GM12801 (cell line): ENCODE results near the gene GPC6.

ENCODE experiments used
- TF ChIP-seq, protein P1 (sequence below): IDR thresholded peaks from one replicate; pipeline ENCODE4 v1.5.1; 2011; ENCODE audit warnings: control low read depth; ENCODE audit not compliant: insufficient read length; ENCODE audit errors: extremely low read depth

The GPC6 gene

DNA sequence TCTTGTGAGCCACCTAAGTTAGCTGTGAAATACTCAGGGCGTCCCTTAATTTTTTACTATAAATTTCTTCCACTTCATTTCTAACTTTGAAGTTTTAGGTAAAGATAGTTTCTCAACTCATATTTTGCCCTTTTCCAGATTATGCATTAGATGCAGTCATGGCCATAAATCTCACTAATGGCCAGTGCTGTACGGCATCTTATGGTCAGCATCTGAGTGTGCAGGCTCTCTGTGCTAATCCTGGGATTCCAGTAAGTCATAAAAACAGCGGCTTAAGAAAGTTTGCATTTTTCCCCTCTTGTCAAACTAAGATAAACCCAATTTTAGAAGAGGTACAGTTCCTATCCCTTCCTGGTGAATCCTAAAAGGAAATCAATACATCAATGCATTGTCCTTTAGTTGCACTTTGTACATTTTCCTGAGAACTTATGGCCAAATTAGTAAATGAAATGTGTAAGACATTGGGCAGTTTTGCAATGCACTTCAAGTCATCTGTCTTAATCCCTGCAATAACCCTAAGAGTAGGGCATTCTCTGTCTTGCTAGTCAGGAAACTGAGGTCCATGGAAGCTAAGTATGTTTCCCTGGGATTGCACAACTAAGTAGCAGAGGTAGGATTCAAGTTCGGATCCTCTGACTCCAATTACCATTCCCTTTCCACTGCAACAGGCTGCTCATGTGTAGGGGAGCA, 1106.7 kb downstream of the GPC6 start:
- TF ChIP-seq, protein P1, sequence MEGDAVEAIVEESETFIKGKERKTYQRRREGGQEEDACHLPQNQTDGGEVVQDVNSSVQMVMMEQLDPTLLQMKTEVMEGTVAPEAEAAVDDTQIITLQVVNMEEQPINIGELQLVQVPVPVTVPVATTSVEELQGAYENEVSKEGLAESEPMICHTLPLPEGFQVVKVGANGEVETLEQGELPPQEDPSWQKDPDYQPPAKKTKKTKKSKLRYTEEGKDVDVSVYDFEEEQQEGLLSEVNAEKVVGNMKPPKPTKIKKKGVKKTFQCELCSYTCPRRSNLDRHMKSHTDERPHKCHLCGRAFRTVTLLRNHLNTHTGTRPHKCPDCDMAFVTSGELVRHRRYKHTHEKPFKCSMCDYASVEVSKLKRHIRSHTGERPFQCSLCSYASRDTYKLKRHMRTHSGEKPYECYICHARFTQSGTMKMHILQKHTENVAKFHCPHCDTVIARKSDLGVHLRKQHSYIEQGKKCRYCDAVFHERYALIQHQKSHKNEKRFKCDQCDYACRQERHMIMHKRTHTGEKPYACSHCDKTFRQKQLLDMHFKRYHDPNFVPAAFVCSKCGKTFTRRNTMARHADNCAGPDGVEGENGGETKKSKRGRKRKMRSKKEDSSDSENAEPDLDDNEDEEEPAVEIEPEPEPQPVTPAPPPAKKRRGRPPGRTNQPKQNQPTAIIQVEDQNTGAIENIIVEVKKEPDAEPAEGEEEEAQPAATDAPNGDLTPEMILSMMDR: no peak

DNA sequence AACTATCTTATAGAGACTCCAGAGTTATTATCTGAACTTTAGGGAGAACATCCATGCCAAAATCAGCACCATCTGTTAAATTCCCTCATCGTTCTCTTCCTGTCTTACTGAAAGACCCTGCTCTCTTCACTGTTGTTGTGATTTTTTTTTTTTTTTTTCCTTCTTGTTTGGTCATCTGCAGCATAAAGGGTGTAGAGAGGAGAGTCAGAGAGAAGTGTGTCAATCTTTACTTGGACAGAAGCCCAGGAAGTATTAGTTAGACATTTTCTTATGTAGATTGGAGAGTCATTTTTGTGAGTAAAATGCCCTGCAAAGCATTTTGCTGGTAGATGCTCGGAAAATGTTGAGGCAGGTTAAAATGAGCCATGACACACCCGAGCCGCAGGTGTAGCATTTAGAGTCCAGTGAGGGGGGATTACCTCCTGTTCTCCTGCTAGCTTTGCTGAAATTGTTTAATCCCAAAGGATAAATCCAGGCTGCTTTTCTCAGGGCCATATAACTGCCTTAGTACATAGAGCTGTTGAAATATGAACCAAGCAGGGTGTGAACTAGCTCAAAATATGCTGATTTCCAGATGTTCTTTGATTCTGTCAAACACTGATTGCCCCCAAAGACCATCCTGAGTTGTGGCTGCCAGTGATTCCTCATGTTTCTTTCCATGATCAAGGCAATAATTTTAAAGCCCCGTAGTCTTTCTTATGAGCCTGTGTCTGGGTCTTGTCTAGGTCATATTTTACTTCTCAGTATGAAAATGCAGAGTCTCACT, 1109.3 kb downstream of the GPC6 start:
- TF ChIP-seq, protein P1: no peak

DNA sequence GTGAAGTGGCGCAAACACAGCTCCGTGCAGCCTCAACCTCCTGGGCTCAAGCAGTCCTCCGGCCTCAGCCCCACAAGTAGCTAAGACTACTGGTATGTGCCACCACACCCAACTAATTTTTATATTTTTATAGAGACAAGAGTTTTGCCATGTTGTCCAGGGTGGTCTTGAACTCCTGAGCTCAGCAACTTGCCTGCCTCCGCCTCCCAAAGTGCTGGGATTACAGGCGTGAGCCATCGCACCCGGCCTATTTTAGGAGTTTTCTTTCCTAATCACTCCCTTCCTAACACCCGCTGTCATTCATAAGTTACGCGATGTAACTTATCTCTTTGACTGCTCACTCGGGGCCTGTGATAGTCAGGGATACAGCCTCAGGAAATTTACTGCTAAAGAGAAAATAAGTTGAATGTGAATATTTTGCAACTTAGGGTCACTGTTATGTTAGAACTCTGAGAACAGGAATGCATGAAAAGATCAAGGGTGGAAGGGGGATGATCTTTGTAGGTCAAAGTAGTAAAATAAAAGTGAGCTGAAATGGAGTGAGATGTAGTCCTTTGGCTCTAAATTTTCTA, 1112.6 kb downstream of the GPC6 start:
- TF ChIP-seq, protein P1: no peak

DNA sequence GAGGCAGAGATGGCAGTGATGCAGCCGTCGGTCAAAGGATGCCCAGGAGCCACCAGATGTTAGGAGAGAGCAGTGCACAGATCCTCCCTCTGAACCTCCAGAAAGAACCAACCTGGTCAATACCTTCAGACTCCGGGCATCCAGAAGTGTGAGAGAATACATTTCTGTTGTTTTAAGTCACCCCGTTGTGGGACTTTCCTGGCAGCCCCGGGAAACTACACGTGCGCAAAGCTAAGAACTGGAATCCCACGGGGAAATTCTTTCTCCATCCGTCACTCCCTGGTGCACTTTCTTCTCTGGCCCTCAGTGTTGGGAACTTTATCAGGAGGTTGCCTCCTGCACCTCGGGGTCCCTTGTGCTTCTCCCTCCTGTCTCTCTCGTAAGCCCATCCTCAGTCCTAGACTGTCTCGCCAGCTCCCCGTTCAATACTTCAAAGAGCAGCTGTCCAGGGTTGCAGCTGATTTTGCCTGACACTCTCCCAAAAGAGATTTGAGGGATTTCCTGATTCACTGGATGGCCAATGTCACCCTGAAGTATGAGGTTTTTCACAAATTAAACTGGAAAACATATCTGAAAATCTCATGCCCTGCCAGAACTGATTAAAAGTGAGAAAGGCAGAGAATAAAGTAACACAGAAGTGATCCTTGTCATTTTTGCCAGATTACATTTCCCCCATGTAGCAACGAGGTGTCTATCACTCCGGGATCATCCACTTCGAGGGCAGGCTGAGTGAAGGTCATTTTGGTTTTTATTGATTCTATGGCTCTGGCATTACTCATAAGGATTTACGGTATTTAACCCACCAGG, 1116.0 kb downstream of the GPC6 start:
- TF ChIP-seq, protein P1: no peak

DNA sequence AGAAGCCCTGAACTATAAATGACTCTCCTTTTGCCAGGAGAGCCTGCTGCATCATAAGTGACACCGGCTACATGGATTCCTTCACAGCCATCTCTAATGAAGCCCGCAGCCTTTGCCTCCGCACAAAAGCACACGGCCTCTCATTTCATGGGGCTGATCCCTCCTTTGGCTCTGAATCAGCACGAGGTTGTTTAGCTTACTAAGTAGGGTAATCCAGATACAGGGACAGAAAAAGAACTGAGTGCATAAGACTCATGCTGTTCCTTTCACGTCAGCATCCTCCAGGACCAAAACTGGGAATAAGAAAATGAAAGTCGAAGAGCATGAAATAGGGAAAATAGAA, 1116.6 kb downstream of the GPC6 start:
- TF ChIP-seq, protein P1: no peak

DNA sequence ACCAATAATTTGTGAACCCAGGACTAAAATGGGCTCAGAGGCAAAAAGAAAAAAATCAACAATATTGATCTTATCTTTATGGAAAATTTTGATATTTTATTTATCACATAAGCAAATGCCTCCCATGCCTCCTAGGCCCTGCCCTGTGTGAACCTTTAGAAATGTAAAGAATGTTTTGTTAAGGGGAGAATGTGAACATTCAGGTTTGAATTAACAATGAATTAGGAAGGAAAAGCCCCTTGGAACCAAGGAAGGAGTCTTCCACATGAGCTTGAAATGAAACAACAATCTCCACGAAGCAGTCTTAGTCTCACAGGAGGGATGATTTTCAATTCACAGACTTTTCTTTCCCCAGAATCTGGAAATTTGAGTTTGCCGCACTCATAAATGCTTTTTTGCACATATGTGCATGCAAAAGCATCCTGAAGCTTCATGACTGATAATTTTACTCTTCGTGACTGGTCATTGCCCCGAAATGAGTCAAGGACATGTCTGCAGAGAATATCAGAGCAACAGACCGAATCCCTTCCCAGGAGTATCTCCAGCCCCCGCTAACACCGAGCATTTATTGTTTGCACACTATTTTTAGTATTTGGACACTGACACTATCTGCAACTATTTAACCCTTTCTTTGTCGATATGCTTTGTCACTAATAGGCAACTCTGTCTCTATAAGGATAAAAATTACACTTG, 1117.7 kb downstream of the GPC6 start:
- TF ChIP-seq, protein P1: no peak
